ENCODE data around the gene PTPRO. TPM values are rescaled to one million over a fixed set of nuclear protein-coding genes. Genes with fewer than 3 reads are reported as not detected.

Gene PTPRO
- total RNA-seq, 1 experiment from 2014 or later = 0.52 TPM

GRCh38 chr12:15583804-15584203, 261.5 kb downstream of the PTPRO start:
- Histone ChIP-seq H4K20me1 (ENCODE audit: control insufficient read depth, insufficient read depth, insufficient read length) (no peaks in the 10 kb centered on the region), H3K18ac (ENCODE audit: insufficient read length, low read depth, low read length) (no peak overlapping the region), H2AFZ (ENCODE audit: low read length) (no peak overlapping the region), H2BK5ac (ENCODE audit: insufficient read length, low read length) (no peak overlapping the region), H3K4me2 (ENCODE audit: insufficient read depth, insufficient read length, low read length) (no peak overlapping the region), H3K79me2 (ENCODE audit: insufficient read depth, low read length) (no peaks in the 10 kb centered on the region), H3K23ac (ENCODE audit: insufficient read length, low read depth, low read length) (no peak overlapping the region), H4K8ac (replicated peaks; ENCODE audit: insufficient read length, low read depth, low read length) (no peak overlapping the region), H2BK120ac (ENCODE audit: low read depth, low read length, poor library complexity, severe bottlenecking) (no peak overlapping the region), H3K9me3 (ENCODE audit: control insufficient read depth, low read depth, low read length) (peaks cover 5% of the 10 kb centered on the region), H3K4me1 (ENCODE audit: insufficient read depth, low read length) (no peaks in the 10 kb centered on the region), H3K27ac (ENCODE audit: insufficient read length, low read depth, low read length) (no peak overlapping the region), H2BK12ac (ENCODE audit: insufficient read length, low read depth, low read length) (no peak overlapping the region), H3K14ac (ENCODE audit: insufficient read depth, low read length) (no peak overlapping the region), H3K4ac (ENCODE audit: low read depth, low read length) (no peak overlapping the region), H3T11ph (ENCODE audit: low read length) (no peak overlapping the region), H2BK15ac (ENCODE audit: low read depth, low read length) (no peak overlapping the region), H2BK20ac (ENCODE audit: low read depth, low read length, poor library complexity, severe bottlenecking) (no peak overlapping the region), H3K79me1 (ENCODE audit: insufficient read depth, low read depth, low read length, poor library complexity, severe bottlenecking) (no peaks in the 10 kb centered on the region), H3K9ac (ENCODE audit: extremely low read depth, insufficient read length, low read length) (no peak overlapping the region), H3K56ac (ENCODE audit: insufficient read length, low read depth, low read length) (no peak overlapping the region), H4K91ac (ENCODE audit: insufficient read length, low read depth, low read length) (no peak overlapping the region), H2AK5ac (ENCODE audit: insufficient read length, low read length) (no peak overlapping the region), H3K27me3 (ENCODE audit: insufficient read depth, low read length) (no peaks in the 10 kb centered on the region), H4K5ac (ENCODE audit: insufficient read length, low read depth, low read length) (no peak overlapping the region), H3K23me2 (ENCODE audit: insufficient read length, low read depth, low read length, poor library complexity, severe bottlenecking) (no peaks in the 10 kb centered on the region)
- Mint-ChIP-seq H3K4me1 (peaks cover 4 to 7% of the 10 kb centered on the region in 2 experiments; a peak in 3 of 4 replicates), H3K9me3 (peaks cover 5 to 10% of the 10 kb centered on the region in 2 experiments), H3K4me3 (no peak overlapping the region), H3K27ac (no peak overlapping the region), H3K36me3 (ENCODE audit: insufficient read depth in 1 of 3, low read depth in 3 of 3) (peaks cover 3 to 14% (median 9%) of the 10 kb centered on the region in 3 experiments; a peak in 5 of 7 replicates), H3K27me3 (ENCODE audit: low read depth) (peaks cover 3% of the 10 kb centered on the region)
- DNase-seq = no peak
- no CpG with 5 or more reads among the region's 7 CpGs for WGBS (ENCODE audit: extremely low coverage, insufficient read length, low lambda C conversion rate)
- TF ChIP-seq, protein P1, sequence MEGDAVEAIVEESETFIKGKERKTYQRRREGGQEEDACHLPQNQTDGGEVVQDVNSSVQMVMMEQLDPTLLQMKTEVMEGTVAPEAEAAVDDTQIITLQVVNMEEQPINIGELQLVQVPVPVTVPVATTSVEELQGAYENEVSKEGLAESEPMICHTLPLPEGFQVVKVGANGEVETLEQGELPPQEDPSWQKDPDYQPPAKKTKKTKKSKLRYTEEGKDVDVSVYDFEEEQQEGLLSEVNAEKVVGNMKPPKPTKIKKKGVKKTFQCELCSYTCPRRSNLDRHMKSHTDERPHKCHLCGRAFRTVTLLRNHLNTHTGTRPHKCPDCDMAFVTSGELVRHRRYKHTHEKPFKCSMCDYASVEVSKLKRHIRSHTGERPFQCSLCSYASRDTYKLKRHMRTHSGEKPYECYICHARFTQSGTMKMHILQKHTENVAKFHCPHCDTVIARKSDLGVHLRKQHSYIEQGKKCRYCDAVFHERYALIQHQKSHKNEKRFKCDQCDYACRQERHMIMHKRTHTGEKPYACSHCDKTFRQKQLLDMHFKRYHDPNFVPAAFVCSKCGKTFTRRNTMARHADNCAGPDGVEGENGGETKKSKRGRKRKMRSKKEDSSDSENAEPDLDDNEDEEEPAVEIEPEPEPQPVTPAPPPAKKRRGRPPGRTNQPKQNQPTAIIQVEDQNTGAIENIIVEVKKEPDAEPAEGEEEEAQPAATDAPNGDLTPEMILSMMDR (conservative IDR thresholded peaks at IDR 0.05) = no peak

Measured in H9 (cell line).